NCI-H345 (cell line): ENCODE data around the gene LHPP.

Source experiments
- DNase-seq: peaks from one replicate; lab custom pipeline; 2025; lab: John Stamatoyannopoulos, UW

LHPP gene

GRCh38 chr10:124521429-124521871 lies 59.8 kb downstream of the LHPP start:
- DNase-seq: no peak

- DNase-seq: no peak
Observed at GRCh38 chr10:124522131-124522932, 60.7 kb downstream of the LHPP start.

DNA sequence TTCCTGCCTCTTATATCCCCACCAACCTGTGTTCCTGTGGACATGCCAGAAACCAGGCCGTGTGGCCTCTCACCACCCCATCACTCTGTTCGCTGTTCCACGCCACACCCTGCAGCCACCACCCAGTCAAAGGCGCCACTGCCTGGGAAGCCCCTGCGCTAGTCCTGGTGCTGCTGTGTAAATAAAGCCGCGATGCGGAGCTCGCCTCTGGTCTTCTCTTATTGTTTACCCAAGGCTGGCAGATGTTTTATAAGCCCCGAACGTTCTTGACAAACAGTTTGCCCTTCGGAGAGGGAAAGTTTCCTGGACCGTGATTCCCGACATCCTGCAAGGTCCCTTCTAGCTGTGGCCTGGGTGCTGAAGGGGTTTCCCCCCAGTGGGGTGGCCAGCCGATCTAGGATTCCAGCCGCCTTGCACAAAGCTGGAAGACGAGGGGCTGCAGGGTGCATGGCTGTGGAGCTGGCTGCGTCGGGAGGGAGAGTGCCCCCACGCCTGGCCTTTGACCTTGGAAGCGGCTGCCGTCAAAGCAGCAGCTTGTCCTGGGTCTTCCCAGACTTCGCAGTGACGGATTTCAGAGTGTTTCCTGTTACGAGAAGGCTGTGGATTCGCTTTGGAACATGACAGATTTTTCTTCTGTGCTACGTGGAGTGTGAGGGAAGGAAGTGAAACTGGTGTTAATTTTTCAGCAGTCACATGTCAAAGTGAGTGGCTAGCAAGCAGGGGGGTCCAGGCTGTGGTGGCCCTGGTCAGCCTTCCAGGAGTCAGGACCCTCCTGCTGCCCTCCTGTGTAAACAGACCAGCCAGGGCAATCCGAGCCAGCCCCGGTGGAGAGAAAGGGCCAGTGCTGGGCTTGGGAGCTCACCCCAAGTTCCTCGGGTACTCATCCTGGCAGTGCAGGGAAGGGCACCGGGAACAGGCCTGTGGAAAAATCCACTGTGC lies 61.6 kb downstream of the LHPP start:
- DNase-seq: peak; percentile 59

DNA sequence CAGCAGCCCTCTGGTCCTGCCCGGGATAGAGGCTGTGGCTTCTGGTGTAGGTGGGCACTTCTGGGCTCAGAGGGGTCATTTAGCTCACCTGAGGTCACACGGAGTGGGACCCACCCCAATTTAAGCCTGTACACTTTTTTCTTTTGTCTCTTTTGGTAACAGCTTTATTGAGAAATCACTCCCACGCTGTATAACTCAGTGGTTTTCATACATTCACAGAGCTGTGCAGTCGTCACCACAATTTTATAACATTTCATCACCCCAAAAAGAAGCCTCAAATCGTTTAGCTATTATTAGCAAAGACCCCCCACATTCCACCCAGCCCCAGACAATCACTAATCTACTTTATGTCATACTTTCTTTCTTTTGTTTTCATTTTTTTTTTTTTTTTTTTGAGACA lies 62.3 kb downstream of the LHPP start:
- DNase-seq: no peak

- no peak for DNase-seq
Observed at GRCh38 chr10:124524991-124525653, 63.5 kb downstream of the LHPP start.

GRCh38 chr10:124525751-124526600 lies 64.4 kb downstream of the LHPP start:
- no peak for DNase-seq

- DNase-seq: no peak
Observed at GRCh38 chr10:124526621-124527267, 65.1 kb downstream of the LHPP start.

- no peak for DNase-seq
Observed at GRCh38 chr10:124527874-124528395, 66.3 kb downstream of the LHPP start.

DNA sequence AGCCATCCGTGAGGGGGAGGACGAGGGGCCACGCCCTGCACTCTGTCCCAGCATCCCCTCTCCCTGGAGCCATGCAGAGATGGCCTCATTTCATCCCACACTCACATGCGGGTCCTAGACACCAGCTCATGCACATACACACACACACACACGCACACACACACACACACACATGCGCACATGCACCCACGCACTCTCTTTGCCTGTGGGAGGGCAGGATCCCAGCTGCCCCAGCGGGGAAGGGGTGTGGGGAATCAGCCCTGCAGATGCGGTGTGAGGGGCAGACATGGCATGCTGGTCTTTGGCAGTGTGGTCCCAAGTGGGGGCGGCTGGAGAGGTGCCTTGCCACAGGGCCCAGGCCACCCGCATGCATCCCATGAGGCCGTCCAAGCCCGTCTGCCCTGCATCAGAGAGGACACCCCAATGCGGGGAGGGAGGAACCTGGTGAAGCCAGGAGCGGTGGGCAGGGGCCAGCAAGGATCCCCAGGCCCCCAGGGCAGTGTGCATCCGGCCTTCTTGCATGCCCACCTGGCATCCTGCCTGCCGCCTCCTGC lies 68.1 kb downstream of the LHPP start:
- no peak for DNase-seq

DNA sequence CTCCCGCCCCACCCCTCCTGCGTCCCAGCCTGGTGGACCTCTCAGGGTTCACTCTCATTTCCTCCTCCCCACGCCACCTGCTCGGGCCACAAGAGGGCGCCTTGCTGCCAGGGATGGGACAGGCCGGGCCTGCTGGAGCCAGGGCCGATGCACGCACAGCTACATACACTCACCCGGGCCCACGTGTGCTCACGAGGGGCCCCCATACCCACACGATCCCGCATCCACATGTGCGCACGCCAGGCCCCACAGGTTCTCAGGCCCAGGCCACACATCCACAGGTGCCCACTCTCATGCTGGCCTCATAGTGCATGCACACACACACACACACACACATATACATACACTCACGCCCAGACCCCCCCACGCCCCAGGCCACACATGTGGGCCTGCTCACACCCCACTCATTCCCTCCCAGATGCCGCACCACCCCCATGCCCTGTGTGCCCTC lies 68.6 kb downstream of the LHPP start:
- DNase-seq: peak; percentile 67

- DNase-seq: no peak
Observed at GRCh38 chr10:124530816-124531215, 69.2 kb downstream of the LHPP start.

- DNase-seq: no peak
Observed at GRCh38 chr10:124532106-124532641, 70.6 kb downstream of the LHPP start.

GRCh38 chr10:124532788-124533187 lies 71.2 kb downstream of the LHPP start:
- no peak for DNase-seq

DNA sequence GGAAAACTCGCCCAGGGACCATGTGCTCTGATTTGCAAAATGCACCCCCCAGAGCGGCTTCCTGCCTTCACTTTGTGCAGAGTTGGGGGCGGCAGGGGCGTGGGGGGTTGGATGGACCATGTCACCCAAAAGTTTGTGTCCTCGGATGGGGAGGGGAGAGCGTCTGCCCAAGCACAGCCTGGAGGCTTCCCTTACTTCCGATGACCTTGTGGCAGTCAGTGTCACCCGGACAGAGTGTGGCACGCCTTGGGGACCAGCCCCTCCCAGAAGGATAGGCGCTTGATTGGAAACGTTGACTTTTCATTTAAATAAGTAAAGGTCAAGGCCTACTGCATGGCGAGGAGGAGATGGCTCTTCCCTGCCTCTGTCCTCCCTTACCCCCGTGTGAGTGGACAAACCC lies 71.6 kb downstream of the LHPP start:
- no peak for DNase-seq

DNA sequence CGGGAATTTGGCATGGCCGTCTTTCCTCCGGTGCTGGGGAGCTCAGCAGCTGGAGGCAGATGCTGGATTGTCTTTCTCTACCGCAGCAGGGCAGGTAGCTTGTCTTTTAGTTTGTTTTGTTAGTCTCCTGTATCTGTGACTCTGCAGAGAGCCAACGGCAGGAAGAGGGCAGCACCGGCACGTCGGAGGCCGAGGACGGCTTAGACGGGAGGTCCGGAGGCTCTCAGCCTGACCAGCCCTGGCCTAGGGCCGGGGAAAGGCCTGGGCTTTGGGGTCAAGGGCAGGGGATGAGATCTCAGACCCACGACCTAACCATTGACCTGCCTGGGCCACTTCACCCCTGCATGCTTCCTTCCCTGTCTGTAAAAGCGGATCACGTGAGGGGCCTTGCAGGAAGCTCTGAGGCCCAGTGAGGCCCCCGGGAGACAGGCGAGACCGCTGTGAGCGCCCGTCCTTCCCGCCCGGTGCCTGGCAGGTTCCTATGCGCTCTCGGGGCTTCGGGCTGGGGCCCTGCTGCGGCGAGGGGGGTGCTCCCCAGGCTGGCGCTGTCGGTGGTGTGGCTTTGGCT lies 72.7 kb downstream of the LHPP start:
- no peak for DNase-seq

DNA sequence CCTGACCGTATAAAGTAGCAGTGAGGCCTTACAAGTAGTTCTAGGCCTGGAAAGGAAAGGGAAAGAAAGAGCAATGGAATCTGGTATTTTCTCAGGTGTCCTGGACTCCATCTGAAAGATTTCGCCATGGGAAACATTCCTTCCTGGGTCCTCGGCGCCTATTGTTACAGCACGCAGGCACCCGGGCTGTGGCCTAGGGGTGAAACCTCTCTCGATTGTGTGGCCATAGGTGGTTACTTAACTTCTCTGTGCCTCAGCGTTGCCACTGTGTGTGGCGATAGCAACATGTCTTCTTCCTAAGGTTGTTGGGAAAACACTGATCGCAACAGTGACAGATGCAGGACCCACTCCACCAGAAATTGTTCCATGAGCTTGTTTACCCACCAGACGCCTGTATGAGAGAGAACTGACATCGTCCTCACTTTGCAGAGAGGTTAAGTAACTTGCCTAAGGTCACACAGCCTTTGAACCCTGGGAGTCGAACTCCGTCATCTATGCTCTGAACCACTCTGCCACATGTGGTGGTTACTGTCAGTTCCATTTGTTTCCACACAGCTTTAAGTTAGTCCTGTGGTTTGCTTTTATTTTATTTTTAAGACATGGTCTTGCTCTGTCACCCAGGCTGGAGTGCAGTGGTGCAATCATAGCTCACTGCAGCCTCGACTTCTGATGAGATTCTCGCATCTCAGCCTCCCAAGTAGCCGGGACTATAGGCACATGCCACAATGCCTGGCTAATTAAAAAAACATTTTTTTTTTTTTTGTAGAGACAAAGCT lies 73.4 kb downstream of the LHPP start:
- DNase-seq: no peak

GRCh38 chr10:124535731-124536495 lies 74.3 kb downstream of the LHPP start:
- DNase-seq: no peak

DNA sequence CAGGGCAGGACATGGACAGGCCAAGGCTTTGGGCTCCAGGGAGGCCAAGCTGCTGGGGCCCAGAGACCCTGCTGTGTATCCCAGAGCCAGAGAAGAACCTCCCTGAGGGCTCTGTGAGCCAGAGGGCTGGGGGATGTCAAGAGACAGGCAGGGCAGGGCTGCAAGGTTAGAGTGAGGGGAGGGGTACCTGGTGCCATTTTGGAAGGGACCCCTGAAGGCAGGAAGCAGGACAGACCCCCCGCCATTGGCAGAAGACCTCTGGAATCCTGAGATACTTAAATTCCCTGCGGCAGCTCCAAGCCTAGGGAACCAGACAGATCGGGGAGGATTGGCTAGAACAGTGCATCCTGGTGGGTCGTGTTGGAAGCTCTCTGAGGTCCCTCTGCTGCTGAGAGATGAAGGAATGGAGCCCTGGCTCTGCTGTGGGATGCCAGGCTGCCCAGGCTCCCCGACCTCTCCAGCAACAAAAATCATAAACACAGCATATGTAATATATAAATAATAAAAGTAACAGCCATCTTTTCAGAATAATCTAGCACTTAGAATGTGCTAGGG lies 75.0 kb downstream of the LHPP start:
- DNase-seq: no peak
